GM10847 (cell line): ENCODE results near the gene FNDC11.

Experiments used
- POLR2A ChIP-seq: IDR thresholded peaks from 2 replicates; pipeline ENCODE4 v1.6.1; 2011; ENCODE audit not compliant: insufficient read length; ENCODE audit errors: extremely low read depth

The FNDC11 gene

DNA sequence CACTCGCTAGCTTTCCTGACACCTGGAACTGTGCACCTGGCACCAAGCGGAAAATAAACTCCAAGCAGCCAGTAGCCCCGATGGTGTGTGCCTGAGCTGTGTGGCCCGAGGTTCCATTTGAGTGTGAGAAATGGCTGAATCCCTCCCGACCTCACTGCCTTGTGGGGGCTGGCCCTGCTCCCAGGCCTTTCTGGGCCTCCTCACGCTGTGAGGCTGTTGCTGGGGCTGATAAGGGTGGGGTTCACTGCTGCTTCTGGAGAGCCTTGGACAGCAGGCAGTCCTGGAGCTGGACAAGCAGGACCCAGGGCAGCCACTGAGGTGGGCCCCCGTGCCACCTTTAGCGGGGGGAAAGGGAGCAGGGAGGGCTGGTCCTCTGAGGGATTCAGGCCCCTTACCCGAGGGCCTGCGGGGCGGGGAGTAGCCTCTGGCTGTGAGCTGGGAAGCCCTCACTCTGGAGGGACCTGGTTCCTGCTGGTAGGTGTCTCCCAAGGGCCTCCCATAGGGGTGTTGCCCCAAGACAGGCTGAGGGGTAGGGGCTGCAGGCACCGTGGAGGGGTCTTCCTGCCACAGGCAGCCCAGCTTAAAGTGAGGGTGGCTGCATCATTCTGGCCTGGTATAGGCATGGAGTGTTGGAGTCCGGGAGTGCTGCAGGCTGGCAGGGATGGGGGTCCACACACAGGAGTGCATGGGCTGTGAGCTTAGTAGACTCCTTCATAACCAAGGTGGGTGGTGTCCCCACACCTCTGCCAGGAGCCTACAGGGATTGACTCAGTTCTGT lies 31.7 kb upstream of the FNDC11 start:
- TF ChIP-seq POLR2A: no peak

DNA sequence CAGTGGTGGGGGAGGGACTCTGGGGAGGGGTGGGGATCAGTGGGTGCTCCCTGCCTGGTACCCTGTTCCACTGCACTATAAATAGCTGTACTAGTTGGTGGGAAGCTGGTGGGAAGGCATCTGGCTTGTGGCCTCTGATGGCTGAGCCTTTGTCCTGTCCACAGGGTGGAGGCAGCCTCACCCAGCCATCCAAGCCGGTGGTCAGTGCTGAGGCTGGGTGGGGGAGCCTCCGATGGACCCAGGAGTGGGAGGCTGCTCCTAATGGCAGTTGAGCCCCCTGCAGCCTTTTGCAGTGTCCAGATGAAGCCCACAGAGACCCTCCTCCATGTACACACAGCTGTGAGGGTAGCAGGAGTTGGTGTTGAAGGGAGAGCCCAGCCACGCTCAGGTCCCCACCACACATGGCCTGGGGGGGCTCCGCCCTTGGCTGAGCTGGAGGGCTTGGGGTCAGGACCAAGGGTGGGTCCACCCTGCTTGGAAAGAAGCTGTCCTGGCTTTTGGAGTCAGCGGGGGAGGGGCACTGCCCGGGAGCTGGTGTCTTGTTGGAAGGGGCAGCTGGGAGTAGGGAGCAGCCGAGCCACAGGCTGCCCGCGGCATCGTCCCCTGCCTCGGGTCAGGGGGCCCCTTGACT lies 30.9 kb upstream of the FNDC11 start:
- TF ChIP-seq POLR2A: no peak

DNA sequence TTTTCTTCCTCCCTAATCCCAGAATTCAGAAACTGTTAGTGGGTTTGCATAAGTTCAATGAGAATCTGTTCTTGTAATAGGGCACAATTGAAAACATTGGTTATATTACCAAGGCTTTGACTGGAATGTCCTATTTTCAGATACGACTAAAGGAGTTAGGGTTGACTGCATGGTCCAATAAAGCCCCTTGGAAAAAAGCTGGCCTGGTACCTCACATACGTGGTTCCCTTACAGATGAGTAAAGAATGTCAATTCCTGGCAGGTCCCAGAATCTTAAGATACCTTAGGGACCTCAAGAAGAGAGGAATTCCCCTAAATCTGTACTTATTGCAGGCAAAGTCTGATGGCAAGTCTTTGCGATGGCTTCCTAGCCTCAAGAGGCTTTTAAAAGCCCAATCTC lies 28.8 kb upstream of the FNDC11 start:
- no peak for TF ChIP-seq POLR2A

DNA sequence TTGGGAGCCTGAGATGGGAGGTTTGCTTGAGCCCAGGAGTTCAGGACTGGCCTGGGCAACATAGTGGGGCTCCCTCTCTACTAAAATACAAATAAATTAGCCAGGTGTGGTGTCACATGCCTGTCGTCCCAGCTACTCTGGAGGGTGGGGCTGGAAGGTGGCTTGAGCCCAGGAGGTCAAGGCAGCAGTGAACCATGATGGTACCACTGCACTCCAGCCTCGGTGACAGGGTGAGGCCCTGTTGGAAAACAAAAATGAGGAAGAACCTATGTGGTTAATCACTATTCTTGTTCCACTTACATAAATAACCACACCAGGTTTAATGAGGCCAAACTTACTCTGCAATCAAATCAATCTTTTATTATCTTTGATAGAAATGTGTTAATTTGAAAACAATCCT lies 28.0 kb upstream of the FNDC11 start:
- no peak for TF ChIP-seq POLR2A

DNA sequence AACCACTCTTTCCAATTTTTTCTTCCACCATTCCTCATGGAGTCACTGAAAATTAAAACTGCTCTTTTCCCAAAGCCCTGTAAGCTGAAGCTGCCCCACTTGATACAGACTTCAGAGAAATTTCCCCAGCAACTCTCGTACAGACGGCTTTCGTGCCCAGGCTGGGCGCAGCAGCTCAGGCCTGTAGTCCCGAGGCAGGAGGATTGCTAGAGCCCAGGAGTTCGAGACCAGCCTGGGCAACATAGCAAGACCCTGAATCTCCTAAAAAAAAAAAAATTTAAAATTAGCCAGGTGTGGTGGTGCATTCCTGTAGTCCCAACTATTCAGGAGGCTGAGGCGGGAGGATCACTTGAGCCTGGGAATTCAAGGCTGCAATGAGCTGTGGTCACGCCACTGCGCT lies 26.8 kb upstream of the FNDC11 start:
- no peak for TF ChIP-seq POLR2A

DNA sequence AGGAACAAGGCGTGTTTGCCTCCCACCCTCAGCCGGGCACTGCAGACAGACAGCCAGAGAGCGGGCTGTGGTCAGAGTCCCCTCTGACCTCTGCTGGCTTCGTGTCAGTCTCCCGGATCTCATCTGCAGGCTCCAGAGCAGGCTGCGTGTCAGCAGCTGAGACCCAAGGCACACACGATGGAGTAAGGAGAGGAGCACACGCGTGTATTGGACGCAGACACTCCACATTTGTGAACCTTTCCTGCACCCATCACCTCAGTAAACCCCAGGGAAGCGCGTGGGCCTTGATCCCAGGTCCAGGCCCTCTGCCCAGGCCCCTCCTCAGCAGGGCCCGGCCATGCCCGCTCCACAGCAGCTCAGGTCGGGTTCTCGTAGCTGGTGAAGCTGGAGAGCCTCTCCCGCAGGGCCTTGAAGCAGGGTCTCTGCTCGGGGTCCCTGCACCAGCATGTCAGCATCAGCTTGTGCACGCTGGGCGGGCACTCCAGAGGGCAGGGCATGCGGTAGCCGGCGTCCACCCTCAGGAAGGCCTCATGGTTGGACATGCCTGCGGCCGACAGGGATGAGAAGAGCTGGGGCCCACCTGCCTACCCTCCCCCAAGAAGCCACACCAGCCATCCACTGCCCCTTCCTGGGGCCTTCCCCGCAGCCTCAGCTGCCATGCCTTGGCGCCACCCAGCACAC lies 24.6 kb upstream of the FNDC11 start:
- TF ChIP-seq POLR2A: no peak

DNA sequence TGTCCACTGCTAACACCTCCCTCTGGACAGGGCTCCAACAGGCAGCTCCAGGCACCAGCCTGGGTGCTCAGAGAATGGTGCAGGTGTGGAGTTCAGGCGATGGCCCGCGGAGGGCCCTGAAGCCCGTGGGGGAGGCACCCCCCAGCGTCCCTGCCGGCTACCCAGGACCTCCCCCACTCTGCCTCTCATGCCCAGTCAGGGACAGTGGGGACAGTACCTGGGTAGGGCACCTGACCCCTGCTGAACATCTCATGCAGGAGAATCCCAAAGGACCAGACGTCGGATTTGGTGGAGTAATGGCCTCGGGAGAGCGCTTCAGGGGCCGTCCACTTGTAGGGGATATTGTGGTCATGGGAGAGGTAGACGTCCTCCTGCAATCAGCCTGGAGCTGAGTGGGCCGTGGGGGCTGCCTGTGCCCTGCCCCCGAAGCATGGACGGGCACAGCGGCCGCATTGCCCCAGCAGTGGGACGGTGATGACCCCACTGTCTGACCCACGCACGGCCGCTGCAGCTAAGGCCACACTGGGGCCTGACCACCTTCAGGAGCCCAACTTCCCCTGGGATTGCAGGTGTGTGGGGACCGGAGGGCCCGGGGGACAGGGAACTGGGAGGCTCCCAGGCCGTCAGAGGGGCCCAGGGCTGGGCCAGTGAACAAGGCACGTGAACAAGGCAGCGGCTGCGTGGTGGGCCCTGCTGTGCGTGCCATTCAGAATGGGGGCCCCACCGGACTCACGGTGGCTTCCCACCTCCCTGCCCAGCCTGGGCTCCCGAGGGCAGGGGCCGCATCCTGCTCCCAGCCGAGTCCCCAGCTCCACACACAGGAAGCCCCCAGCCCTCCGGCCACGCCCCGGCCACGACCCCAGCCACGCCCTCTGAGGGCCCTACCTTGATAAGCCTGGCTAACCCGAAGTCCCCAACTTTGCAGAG lies 23.8 kb upstream of the FNDC11 start:
- no peak for TF ChIP-seq POLR2A

DNA sequence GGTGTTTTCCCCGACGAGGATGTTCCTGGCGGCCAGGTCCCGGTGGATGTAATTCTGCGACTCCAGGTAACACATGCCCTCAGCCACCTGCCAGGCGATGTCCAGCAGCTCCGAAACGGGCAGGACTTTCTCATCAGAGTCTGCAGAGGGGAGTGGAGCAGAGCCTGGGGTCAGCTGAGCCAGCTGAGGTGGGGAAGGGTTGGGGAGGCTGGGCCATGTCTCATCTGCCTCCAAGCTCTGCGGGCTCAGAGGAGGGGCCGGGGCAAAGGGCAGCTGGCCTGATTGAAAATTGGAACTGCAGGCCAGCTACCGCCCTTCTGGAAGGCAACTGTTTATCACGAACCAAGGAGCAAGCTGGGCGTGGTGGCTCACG lies 23.2 kb upstream of the FNDC11 start:
- TF ChIP-seq POLR2A: no peak

DNA sequence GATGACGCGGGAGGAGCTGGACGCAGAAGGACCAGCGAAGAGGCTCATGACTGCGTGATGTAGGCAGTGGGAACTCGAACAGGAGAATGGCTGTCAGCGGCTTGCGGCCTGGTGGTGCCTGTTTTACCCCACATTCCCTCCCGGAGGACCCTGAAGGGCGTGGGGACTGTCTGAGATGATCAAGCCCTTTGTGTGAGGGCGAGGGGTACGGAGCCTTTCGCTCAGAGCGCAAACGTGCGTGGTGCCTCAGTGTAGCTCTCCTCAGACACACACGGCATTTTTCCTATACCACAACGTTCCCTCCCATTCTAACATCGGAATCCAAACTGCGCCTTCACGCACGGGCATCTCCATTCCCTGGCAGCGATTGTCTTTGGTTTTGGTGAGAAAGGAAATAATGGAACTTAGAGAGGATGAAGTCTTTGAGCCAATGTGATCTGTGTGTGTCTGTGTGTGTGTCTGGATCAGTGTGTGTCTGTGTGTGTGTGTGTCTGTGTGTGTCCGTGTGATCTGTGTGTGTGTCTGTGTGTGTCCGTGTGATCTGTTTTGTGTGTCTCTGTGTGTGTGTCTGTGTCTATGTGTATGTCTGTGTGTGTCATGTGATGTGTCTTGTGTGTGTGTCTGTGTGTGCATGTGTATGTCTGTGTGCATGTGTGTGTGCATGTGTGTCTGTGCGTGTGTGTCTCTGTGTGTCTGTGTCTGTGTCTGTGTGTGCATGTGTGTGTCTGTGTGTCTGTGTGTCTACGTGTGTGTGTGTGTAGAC lies 22.1 kb upstream of the FNDC11 start:
- no peak for TF ChIP-seq POLR2A

DNA sequence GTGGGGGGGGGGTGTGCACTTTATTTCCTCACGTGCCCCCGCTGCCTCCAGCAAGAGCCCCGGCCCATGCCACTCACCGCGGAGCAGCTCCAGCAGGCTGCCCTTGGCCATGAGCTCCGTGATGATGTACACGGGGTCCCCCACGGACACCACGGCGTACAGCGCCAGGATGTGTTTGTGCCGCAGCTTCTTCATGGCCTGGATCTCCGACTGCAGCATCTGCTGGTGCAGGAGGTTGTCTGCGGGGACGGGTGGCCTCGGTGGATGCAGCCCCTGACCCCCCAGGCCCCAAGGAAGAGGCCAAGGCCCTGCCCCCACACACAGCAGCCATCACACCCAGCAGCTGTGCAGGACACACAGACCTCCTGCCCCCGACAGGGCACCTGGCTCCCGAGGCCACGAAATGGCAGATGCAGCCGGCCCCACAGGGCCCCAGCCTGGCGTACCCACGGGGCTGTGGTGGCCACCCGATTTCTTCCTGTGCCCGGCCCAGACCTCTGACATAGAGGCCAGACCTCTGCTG lies 21.4 kb upstream of the FNDC11 start:
- TF ChIP-seq POLR2A: no peak

DNA sequence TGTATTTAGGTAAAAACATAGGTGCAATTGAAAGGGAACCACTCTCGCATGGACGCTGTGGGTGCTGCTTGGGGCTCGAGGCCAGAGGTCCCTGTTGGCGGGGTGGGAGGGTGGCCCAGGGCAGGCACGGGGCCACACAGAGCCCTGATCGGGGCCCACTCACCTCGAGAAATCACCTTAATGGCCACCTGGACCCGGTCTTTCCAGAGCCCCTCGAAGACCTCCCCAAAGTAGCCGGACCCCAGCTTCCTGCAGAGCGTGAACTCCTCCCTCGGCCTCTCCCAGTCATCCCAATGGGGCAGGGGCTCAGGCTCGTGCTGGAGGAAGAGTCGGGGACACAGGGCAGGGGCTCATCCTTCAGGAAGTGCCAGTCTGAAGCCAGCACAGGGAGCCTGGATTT lies 20.6 kb upstream of the FNDC11 start:
- no peak for TF ChIP-seq POLR2A

DNA sequence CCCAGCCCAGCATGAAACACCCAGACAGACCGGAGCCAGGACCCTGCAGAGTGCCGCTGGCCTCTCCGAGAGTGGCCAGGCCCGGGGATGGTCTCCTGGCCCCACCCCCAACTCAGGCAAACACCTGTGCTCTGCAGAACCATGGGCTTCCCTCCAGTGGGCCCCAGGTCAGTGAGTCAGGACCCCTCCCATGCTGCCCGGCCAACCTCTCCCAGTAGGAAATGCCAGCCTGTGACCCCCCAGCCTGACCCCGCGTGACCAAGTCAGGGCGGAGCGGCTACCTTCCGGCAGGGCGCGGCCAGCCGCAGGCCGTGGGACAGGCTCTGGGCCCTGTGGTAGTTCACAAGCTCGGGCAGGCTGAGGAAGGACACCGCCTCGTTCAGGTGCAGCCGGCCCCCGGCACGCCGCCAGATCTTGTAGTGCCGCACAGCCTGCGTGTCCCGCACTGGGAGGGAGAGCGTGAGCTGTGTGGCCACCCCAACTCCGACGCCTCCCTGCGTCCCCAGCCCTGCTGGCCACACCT lies 20.0 kb upstream of the FNDC11 start:
- TF ChIP-seq POLR2A: no peak

DNA sequence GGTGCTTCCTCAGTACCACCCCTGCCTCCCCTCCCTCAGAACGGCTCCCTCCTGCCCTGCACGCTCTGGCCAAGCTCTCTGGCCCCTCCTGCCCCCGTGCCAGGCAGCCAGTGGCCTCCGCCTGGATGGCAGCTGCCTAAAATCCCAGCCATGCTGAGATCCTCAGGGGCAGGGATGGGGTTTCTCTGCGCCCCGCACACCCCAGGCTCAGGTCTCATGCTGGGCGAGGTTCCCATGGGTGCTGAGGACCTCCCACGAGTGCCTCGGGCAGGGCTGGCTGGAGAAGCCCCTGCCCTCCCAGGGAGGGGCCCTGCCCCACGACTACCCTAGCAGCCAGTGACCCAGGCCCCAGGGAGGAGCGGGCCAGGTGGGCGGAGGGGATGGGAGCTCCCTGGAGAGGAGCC lies 19.5 kb upstream of the FNDC11 start:
- no peak for TF ChIP-seq POLR2A
